GM19372 (cell line): ENCODE data around the gene SERHL2.
"Not testable (repeated sequence)": the region's sequence is repeated elsewhere in the genome, so short reads cannot be mapped to it uniquely, and the experiment has no call there.

Experiments
- ATAC-seq: cut with Tn5 transposase; IDR thresholded peaks from one replicate; pipeline ENCODE4 v1.9.1; 2021; ENCODE audit warnings: mild to moderate bottlenecking, low read depth, moderate library complexity; ENCODE audit not compliant: unreplicated experiment

Gene SERHL2, protein sequence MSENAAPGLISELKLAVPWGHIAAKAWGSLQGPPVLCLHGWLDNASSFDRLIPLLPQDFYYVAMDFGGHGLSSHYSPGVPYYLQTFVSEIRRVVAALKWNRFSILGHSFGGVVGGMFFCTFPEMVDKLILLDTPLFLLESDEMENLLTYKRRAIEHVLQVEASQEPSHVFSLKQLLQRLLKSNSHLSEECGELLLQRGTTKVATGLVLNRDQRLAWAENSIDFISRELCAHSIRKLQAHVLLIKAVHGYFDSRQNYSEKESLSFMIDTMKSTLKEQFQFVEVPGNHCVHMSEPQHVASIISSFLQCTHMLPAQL

DNA sequence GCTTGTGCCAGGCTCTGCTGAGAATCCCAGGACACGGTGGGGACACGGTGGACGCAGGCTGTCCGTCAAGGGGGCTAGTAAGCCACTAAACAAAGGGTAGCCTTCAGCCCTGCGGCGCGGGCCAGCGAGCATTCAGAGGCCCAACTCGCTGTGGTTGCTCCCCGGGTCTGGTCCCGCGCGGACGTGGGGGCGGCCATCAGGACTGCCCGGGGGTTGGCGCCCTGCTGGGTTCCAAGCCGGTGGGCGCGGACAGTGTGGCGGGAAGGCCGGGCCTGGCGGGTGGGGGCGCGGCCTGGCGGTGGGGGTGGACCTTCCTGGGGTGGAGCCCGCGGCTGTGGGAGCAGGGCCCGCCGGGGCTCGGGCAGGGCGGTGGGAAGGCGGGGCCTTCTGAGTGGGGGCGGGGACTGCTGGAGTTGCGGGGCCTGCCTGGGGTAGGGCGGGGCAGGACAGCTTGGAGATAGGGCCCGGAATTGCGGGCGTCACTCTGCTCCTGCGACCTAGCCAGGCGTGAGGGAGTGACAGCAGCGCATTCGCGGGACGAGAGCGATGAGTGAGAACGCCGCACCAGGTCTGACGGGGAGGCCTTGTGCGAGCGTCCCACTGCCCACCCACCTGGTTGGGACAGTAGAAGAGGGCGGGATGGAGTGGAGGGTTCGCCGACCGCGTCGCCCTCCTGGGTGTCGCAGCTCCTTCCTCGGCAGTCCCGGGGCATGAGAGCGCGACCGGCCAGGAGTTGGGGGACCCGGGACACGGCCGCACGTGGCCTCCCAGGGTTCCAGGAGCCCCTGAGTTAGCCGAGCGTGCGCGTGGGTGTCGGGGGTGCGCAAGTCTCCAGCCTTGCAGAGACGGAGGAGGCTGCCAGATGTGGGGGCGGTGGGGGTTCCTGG, at the start of gene SERHL2:
TSS of gene SERHL2 (plus strand) at position 482 of the 887 bp plus-strand sequence. CDS start at position 547, 65 bp downstream.
- no peak for ATAC-seq

- not testable (repeated sequence) for ATAC-seq
These were observed 45.3 kb upstream of the SERHL2 start for GRCh38 chr22:42508327-42508974.

- ATAC-seq = not testable (repeated sequence)
These were observed 44.8 kb upstream of the SERHL2 start for GRCh38 chr22:42508975-42509364.

DNA sequence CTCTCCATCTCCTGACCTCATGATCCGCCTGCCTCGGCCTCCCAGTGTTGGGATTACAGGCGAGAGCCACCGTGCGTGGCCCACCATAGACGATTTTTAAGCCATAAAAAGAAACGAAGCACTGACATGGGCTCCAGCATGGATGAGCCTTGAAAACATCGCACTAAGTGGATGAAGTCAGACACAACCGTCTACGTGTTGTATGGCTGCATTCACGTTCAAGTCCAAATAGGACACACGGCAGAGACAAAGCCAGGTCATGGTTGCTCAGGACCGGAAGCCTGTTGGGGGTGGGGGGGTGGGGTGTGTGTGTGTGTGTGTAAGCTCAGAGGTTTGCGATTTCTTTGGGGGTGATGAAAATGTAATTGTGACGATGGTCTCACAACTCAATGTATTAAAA, 44.2 kb upstream of the SERHL2 start:
- no peak for ATAC-seq

GRCh38 chr22:42511401-42511891, 42.3 kb upstream of the SERHL2 start:
- no peak for ATAC-seq

GRCh38 chr22:42512273-42512990, 41.3 kb upstream of the SERHL2 start:
- not testable (repeated sequence) for ATAC-seq

GRCh38 chr22:42514331-42514730, 39.4 kb upstream of the SERHL2 start:
- not testable (repeated sequence) for ATAC-seq

DNA sequence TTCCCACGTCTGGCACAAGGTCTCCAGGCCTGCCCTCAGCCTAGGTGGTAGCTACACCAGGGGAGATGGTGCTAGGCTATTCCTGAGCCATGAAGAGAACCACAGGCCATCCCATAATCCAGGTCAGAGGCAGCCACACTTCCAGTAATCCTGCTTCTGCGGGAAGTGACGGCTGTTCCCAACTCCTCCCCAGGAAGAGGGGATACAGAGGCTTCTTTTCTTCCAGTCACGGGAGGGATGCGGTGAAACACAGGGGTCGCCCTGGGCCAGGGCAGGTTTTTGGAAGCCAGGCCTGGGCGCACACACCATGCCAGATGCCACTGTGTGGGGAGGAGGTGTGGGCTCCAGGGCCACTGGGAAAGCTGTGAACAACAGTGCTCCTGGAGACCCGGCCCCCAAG, 38.5 kb upstream of the SERHL2 start:
- ATAC-seq = not testable (repeated sequence)

- no peak for ATAC-seq
These were observed 37.9 kb upstream of the SERHL2 start for GRCh38 chr22:42515896-42516295.

DNA sequence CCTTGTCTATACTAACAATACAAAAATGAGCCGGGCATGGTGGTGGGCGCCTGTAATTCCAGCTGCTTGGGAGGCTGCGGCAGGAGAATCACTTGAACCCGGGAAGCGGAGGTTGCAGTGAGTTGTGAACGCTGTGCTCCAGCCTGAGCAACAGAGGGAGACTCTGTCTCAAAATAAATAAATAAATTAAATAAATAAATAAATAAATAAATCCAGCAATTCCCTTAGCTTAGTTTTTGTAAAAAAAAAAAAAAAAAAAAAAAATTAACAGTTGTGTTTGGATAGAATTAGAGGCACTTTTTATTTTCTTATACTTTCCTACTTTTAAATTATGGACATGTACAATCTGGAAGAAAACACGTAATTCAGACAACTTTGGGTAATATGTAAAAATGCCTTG, 36.7 kb upstream of the SERHL2 start:
- not testable (repeated sequence) for ATAC-seq

DNA sequence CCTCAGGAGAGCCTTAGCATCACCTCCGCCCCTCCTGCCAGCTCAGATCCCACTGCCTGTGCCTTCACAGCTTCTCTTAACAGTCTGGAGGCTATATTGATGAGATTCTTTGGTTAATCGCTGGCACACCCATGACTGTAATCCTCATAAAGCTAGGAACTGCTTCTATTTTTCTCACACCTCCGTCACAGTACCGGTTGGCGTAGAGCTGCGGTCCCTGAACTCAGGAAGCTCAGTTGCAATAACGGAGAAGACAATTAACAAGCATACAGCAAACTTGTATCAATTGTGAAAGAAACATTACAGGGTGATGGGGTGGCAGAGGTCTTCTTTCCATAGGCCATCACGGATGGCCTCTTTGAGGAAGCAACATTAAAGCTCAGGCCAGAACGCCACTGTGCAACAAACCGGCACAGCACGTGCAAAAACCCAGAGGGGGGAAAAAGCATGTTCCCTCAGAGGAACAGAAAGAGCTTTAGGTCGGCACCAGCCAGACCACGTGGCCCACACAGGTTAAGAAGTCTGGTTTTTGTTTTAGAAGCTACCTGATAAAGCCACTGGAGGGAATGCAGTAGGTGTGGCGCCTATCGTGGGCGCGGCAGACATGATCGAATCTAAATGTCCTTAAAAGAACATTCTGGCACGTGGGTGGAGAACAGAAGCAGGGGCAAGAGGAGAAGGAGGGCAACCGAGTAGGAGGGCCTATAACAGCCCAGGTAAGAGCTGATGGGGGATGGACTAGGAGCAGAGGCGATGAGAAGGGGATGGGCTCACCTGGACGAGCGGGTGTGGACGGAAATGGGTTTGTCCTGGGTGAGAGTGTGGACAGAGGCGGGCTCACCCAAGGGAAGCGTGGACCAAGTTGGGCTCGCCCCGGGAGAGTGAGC, 34.9 kb upstream of the SERHL2 start:
- peak; percentile 25 for ATAC-seq

- ATAC-seq = peak; percentile 78
These were observed 34.0 kb upstream of the SERHL2 start, which contains the start of gene RRP7A for GRCh38 chr22:42519525-42520401. TSS of gene RRP7A (minus strand) at chr22:42519796. CDS start at chr22:42519786, 10 bp downstream.

DNA sequence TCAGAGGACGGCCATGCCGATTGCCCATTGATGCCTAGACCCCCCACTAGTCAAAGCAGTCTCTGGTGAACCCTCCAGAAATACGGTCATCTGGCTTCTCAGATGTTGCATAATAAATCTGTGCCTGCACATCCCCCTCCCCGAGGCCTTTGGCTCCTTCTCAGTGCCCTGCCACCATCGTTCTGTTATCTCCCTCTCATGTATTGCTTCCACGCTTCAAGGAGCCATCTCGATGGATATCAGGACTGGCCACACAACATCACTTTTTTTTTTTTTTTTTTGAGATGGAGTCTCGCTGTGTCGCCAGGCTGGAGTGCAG, 32.6 kb upstream of the SERHL2 start:
- no peak for ATAC-seq

- no peak for ATAC-seq
These were observed 31.2 kb upstream of the SERHL2 start for GRCh38 chr22:42522546-42522945.

- no peak for ATAC-seq
These were observed 25.0 kb upstream of the SERHL2 start for GRCh38 chr22:42528591-42529307.

GRCh38 chr22:42529435-42529834, 24.3 kb upstream of the SERHL2 start:
- not testable (repeated sequence) for ATAC-seq

DNA sequence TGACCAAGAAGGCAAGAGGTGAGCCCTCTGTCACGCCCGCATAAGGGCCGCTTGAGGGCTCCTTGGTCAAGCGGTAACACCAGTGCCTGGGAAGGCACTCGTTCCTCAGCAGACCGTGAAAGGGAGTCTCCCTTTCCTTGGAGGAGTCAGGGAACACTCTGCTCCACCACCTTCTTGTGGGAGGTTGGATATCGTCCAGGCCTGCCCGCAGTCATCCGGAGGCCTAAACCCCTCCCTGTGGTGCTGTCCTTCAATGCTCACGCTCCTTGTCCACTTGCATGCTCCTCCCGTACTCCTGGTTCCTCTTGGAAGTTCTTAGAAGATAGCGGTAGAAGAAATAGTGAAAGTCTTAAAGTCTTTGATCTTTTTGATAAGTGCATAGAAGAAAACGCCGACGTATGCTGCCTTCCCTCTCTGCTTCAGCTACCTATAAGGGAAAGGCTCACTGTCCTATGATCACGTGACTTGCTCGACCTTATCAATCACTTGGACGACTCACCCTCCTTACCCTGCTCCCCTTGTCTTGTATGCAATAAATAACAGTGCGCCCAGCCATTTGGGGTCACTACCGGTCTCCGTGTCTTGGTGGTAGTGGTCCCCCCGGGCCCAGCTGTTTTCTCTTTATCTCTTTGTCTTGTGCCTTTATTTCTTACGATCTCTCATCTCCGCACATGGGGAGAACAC, 22.2 kb upstream of the SERHL2 start:
- not testable (repeated sequence) for ATAC-seq
